Measurements from ENCODE around the gene OR1J2.

The OR1J2 gene

GRCh38 chr9:122475717-122476116 lies 34.9 kb upstream of the OR1J2 start:
- no peak for TF ChIP-seq CTCF (IDR thresholded peaks at IDR 0.05; ENCODE audit: insufficient read depth, low read depth, low read length, missing control alignments)
- H3K4me3 ChIP-seq (ENCODE audit: low read length): no peak overlapping the region
- no peak for DNase-seq (ENCODE audit: low read depth)

GRCh38 chr9:122477346-122477745 lies 33.3 kb upstream of the OR1J2 start:
- no peak overlapping the region for H3K4me3 ChIP-seq (ENCODE audit: low read length)
- DNase-seq (ENCODE audit: low read depth): no peak
- TF ChIP-seq CTCF (IDR thresholded peaks at IDR 0.05; ENCODE audit: insufficient read depth, low read depth, low read length, missing control alignments): no peak

- no peak within 1 kb of the TSS for H3K4me3 ChIP-seq (ENCODE audit: low read length)
- no peak for TF ChIP-seq CTCF (IDR thresholded peaks at IDR 0.05; ENCODE audit: insufficient read depth, low read depth, low read length, missing control alignments)
- no peak for DNase-seq (ENCODE audit: low read depth)
These were observed 32.8 kb upstream of the OR1J2 start, which contains the start of gene OR1J1 for GRCh38 chr9:122477826-122478225. TSS of gene OR1J1 (minus strand) at chr9:122477926. CDS start at chr9:122477926, 0 bp downstream.

- TF ChIP-seq CTCF (IDR thresholded peaks at IDR 0.05; ENCODE audit: insufficient read depth, low read depth, low read length, missing control alignments): no peak
- no peak overlapping the region for H3K4me3 ChIP-seq (ENCODE audit: low read length)
- no peak for DNase-seq (ENCODE audit: low read depth)
These were observed 31.5 kb upstream of the OR1J2 start for GRCh38 chr9:122479062-122479461.

GRCh38 chr9:122498883-122499288 lies 11.7 kb upstream of the OR1J2 start:
- peak; percentile 91 for TF ChIP-seq CTCF (IDR thresholded peaks at IDR 0.05; ENCODE audit: insufficient read depth, low read depth, low read length, missing control alignments)
- no peak overlapping the region for H3K4me3 ChIP-seq (ENCODE audit: low read length)
- DNase-seq (ENCODE audit: low read depth): peak; percentile 94

GRCh38 chr9:122506964-122507363 lies 3.6 kb upstream of the OR1J2 start:
- no peak for DNase-seq (ENCODE audit: low read depth)
- no peak overlapping the region for H3K4me3 ChIP-seq (ENCODE audit: low read length)
- TF ChIP-seq CTCF (IDR thresholded peaks at IDR 0.05; ENCODE audit: insufficient read depth, low read depth, low read length, missing control alignments): no peak

- no peak for TF ChIP-seq CTCF (IDR thresholded peaks at IDR 0.05; ENCODE audit: insufficient read depth, low read depth, low read length, missing control alignments)
- no peak overlapping the region for H3K4me3 ChIP-seq (ENCODE audit: low read length)
- DNase-seq (ENCODE audit: low read depth): no peak
These were observed 7.6 kb downstream of the OR1J2 start for GRCh38 chr9:122518226-122518625.
